AG04450 (cell line): ENCODE data around the gene HSPB1. TPM values are rescaled to one million over a fixed set of nuclear protein-coding genes. Genes with fewer than 3 reads are reported as not detected.

Experiments
- CTCF ChIA-PET: fragments of 300-600, 350-600 bp; formaldehyde crosslinking; extraction: SDS; loops from one replicate; lab custom pipeline; 2022; ENCODE audit warnings: antibody characterized with exemption, inconsistent platforms; lab: Charles Lee
- POLR2A ChIA-PET: fragments of 350-600 bp; formaldehyde crosslinking; extraction: SDS; loops from one replicate; lab custom pipeline; 2021; ENCODE audit warnings: antibody characterized with exemption, inconsistent platforms; lab: Yijun Ruan, JAX
- DNase-seq: peaks from one replicate; pipeline ENCODE4 v3.0.0-alpha.2; 2011; ENCODE audit warnings: low read depth, low spot score
- H3K27ac ChIP-seq: one replicate; pipeline ENCODE4 v1.5.1; 2012; ENCODE audit warnings: low read depth, low read length, control low read depth
- H3K27me3 ChIP-seq: one replicate; pipeline ENCODE4 v1.6.0; 2012; ENCODE audit warnings: low read length; ENCODE audit not compliant: control insufficient read depth, insufficient read depth
- H3K4me3 ChIP-seq: 2 replicates; pipeline ENCODE4 v1.5.1; 2011; ENCODE audit warnings: mild to moderate bottlenecking, low read depth, low read length, control low read depth
- H3K9me3 ChIP-seq: 2 replicates; pipeline ENCODE4 v1.5.1; 2012; ENCODE audit warnings: low read length; ENCODE audit not compliant: control insufficient read depth, insufficient read depth
- polyA plus RNA-seq: library from polyadenylated mRNA; depleted of rRNA; stranded (reverse); fragments of >200 nt; gene quantifications from 2 replicates; pipeline ENCODE4 v1.2.3, GENCODE V29; 2011
- TF ChIP-seq, protein P1 (sequence below): IDR thresholded peaks from 2 replicates; pipeline ENCODE4 v1.5.1; 2011; ENCODE audit warnings: low read depth, low read length, control low read depth, inconsistent platforms

Gene HSPB1
- polyA plus RNA-seq, 1 experiment = 290 TPM

DNA sequence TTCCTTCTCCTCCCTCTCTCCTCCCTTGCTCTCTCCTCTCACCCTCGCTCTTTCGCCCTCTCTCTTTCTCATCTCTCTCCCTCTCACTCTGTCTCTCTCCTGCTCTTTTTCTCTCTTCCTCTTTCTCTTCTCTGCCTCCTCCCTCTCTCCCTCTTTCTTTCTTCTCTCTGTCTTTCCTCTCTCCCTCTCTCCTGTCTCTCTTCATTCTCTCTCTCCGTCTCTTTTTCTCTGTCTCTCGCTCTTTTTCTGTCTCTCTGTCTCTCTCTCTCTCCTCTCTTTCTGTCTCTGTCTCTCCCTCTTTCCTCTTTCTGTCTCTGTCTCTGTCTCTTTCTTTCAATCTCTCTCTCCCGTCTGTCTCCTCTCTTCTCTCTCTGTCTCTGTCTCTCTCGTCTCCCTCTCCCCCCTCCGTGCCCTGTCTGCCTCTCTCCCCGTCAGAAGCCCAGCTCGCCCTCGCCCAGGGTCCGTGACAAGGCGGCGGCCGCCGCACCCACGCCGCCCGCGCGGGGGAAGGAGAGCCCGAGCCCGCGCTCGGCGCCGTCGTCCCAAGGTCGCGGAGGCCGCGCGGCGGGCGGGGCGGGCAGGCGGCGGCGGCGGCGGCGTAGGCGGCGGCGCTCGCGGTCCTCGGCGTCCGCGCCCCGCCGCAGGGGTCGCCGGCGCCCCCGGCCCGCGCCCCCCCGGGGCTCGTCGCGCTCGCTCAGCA lies 21.3 kb upstream of the HSPB1 start:
- POLR2A ChIA-PET = interaction anchor here (0.5 to 1.9 kb wide), 2 partner anchors 10 to 230 kb away, joined by 4 to 15 read pairs; no protein-coding TSS in a partner anchor
- Histone ChIP-seq H3K27ac (no peak overlapping the region), H3K27me3 (peaks cover 41% of the 10 kb centered on the region), H3K9me3 (no peaks in the 10 kb centered on the region; the same call in 1 of the 2 replicates), H3K4me3 (peak overlapping the region; percentile 36)
- CTCF ChIA-PET = interaction anchor here (1.4 to 1.8 kb wide), 2 partner anchors 10 to 18 kb away, joined by 4 to 14 read pairs; no protein-coding TSS in a partner anchor
- DNase-seq = no peak
- TF ChIP-seq, protein P1, sequence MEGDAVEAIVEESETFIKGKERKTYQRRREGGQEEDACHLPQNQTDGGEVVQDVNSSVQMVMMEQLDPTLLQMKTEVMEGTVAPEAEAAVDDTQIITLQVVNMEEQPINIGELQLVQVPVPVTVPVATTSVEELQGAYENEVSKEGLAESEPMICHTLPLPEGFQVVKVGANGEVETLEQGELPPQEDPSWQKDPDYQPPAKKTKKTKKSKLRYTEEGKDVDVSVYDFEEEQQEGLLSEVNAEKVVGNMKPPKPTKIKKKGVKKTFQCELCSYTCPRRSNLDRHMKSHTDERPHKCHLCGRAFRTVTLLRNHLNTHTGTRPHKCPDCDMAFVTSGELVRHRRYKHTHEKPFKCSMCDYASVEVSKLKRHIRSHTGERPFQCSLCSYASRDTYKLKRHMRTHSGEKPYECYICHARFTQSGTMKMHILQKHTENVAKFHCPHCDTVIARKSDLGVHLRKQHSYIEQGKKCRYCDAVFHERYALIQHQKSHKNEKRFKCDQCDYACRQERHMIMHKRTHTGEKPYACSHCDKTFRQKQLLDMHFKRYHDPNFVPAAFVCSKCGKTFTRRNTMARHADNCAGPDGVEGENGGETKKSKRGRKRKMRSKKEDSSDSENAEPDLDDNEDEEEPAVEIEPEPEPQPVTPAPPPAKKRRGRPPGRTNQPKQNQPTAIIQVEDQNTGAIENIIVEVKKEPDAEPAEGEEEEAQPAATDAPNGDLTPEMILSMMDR = no peak

DNA sequence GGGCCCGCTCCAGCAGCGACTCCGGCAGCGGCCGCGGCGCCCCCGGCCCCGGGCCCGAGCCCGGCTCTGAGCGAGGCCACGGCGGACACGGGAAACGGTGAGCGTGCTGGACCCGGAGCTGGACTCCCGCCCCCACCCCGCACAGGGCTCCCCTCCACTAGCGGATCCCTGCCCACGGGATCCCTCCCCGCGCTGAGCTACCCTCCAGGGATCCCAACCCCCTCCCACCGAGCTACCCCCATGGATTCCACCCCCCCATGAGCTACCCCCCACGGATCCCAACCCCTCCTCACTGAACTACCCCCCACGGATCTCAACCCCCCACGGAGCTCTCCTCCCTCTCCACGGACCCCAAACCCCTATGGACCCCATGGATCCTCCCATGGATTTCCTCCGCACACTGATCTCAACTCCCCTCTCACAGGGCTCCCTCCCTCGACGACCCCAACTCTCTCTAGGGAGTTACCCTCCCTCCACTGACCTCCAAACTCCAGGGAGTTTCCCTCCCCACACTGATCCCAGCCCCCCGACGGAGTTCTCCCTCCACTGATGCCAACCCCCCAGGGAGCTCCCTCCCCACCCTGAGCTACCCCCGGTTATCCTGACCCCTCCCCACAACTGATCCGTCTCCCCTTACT lies 20.6 kb upstream of the HSPB1 start:
- Histone ChIP-seq H3K27ac (no peak overlapping the region), H3K4me3 (peak overlapping the region; percentile 53), H3K27me3 (peaks cover 34% of the 10 kb centered on the region), H3K9me3 (no peaks in the 10 kb centered on the region; the same call in 1 of the 2 replicates)
- TF ChIP-seq, protein P1 = no peak
- ChIA-PET POLR2A (interaction anchor here (1.9 kb wide), 1 partner anchor 10 kb away, joined by 15 read pairs; no protein-coding TSS in a partner anchor), CTCF (interaction anchor here (0.7 to 1.8 kb wide), 4 partner anchors 10 to 32 kb away, joined by 3 to 14 read pairs (median 4); no protein-coding TSS in a partner anchor)
- no peak for DNase-seq

DNA sequence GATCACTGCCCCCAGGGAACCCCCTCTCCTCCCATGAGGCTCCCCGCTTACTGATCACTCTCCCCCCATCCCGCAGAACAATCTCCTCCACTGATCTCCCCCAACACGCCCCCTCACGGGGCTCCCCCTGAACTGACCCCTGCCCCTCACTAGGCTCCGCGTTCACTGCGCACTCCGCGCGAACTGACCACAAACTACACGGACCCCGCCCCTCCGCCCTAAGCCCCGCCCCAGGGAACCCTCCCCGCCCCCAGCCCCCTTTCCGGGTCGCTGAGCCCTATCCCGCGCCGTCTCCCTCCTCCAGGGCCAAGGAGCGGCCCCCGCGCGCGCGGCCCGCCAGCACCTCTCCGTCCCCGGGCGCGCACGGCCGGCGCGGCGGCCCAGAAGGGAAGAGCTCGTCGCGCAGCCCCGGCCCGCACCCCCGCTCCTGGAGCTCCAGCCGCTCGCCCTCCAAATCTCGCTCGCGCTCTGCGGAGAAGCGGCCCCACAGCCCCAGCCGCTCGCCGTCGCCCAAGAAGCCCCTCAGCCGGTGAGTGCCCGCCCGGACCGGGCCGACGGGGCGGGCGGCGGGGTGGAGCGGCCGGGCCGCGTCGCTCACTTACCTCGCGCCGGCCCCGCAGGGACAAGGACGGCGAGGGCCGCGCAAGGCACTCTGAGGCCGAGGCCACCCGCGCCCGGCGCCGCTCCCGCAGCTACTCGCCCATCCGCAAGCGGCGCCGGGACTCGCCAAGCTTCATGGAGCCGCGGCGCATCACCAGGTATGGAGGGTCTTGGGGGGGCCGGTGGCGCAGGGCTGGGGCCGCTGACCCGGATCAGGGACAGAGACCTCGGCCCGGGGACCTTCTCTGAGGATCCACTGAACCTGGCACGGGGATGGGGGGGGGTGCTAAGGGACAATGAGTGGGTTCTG lies 19.9 kb upstream of the HSPB1 start:
- POLR2A ChIA-PET = interaction anchor here (0.5 to 1.9 kb wide), 3 partner anchors 9 to 126 kb away, joined by 3 to 15 read pairs (median 3); no protein-coding TSS in a partner anchor
- CTCF ChIA-PET = interaction anchor here (0.7 to 1.8 kb wide), 4 partner anchors 9 to 31 kb away, joined by 3 to 14 read pairs (median 4); no protein-coding TSS in a partner anchor
- peaks cover 29% of the 10 kb centered on the region for H3K27me3 ChIP-seq
- H3K27ac ChIP-seq = no peak overlapping the region
- H3K4me3 ChIP-seq = peak overlapping the region; percentile 53
- TF ChIP-seq, protein P1 = no peak
- no peak for DNase-seq
- no peaks in the 10 kb centered on the region; the same call in 1 of the 2 replicates for H3K9me3 ChIP-seq

DNA sequence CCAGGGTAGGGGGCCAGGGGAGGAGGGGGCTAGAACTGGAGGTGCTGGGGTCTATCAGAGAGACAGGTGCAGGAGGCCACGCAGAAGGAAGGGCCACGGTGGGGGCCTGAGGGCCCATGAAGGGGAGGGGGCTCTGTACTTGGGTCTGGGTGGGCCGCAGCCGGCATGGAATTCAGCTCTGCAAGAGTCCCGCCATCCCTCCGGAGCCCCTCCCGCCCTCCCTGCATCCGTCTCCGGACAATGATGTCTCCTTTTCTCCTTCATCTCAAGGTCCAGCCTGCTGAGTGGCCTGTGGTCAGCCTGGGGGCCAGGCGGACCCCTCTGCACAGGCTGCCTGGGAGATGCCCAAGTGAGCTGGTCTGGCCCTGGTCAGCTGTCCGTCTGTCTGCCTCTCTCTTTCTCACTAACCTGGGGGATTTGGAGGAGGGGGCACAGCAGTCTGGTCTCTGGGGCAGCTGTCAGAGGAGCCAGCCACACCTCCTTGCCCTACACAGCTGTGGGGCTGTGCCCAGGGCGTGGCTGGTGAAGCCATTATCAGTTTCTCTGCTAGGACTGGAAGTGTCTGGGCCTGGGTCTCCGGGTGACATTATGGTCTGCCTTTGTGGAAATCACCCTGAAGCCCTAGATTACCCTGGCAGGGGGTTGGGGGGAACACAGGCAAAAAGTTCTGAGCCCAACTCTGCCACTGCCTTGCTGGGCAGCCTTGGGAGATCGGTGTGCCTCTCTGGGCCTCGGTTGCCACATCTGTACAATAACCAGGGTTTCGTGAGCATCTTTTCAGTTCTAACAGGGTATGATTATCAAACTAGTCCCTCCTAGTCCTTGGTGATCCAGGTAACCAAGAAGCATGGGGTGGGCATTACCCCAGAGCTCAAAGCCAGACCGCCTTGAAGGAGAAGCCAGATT lies 19.0 kb upstream of the HSPB1 start:
- TF ChIP-seq, protein P1 = no peak
- Histone ChIP-seq H3K27me3 (peaks cover 22% of the 10 kb centered on the region), H3K27ac (no peak overlapping the region), H3K9me3 (no peaks in the 10 kb centered on the region; the same call in 1 of the 2 replicates), H3K4me3 (peak overlapping the region; percentile 53)
- no peak for DNase-seq
- ChIA-PET POLR2A (interaction anchor here (0.5 to 1.9 kb wide), 3 partner anchors 8 to 20 kb away, joined by 3 to 15 read pairs (median 3); no protein-coding TSS in a partner anchor), CTCF (no interaction called here)
